SK-N-SH treated with all-trans-retinoic acid at 6 μM for 48 hours (cell line): ENCODE data around the gene CERK.

ENCODE experiments used
- ZFP3 ChIP-seq: fragments of 250-450 bp; sonication (Bioruptor Pico); IDR thresholded peaks from 2 replicates; pipeline ENCODE4 v1.5.0; 2020; ENCODE audit warnings: mild to moderate bottlenecking, moderate library complexity
- ZFP30 ChIP-seq: fragments of 450-650 bp; formaldehyde crosslinking; IDR thresholded peaks from 2 replicates; pipeline ENCODE4 v1.5.0; 2022; ENCODE audit warnings: mild to moderate bottlenecking, moderate library complexity

GRCh38 chr22:46686221-46687047, 51.6 kb downstream of the CERK start:
- no peak for TF ChIP-seq ZFP30 (CRISPR knock-in tag)
- no peak for TF ChIP-seq ZFP3 (CRISPR knock-in tag)
